ENCODE measurements around the gene PSMB3.

GRCh38 chr17:38797828-38798227, 45.3 kb downstream of the PSMB3 start:
- TF ChIP-seq CTCF (IDR thresholded peaks at IDR 0.05 in 2 of 3, conservative IDR thresholded peaks at IDR 0.05 in 1 of 3; ENCODE audit: insufficient read depth in 2 of 3, low read depth in 1 of 3, low read length in 3 of 3) (no peak), ESRRA (IDR thresholded peaks at IDR 0.05; ENCODE audit: borderline replicate concordance, low read depth) (no peak), ZNF24 (IDR thresholded peaks at IDR 0.05) (no peak), FOXM1 (IDR thresholded peaks at IDR 0.05; ENCODE audit: low read depth) (no peak), FOXM1 (CRISPR knock-in tag; IDR thresholded peaks at IDR 0.05; ENCODE audit: low read depth) (no peak), RB1 (IDR thresholded peaks at IDR 0.05; ENCODE audit: low read depth) (no peak)

Data from K562 (cell line).